Stomach (tissue), 9 donors: ENCODE data around the gene PIP4K2A. TPM values are rescaled to one million over a fixed set of nuclear protein-coding genes. Genes with fewer than 3 reads are reported as not detected.
"Not testable (repeated sequence)": the region's sequence is repeated elsewhere in the genome, so short reads cannot be mapped to it uniquely, and the experiment has no call there.

ENCODE experiments used
- DNase-seq, 2 donors: peaks; one replicate each; pipeline versions ENCODE4 v3.0.0 to v3.0.0-alpha.2; 2013 to 2019
- H3K27ac ChIP-seq, 5 donors: fragments of 200-600 bp in 4 of 5; sonication (generic) in 4 of 5; one replicate each; pipeline ENCODE4 v1.5.1; 2013 to 2019; ENCODE audit warnings: mild to moderate bottlenecking in 1 of 5, moderate library complexity in 1 of 5
- H3K27me3 ChIP-seq, 3 donors: fragments of 200-600 bp; sonication (generic); one replicate each; pipeline ENCODE4 v1.5.1; 2017 to 2019; ENCODE audit warnings: mixed run types in 1 of 3
- H3K36me3 ChIP-seq, 4 donors: fragments of 200-600 bp; sonication (generic); 1 replicate in 3 of 4; 2 replicates in 1 of 4; pipeline ENCODE4 v1.5.1; 2016 to 2019
- H3K4me1 ChIP-seq, 4 donors: fragments of 200-600 bp; sonication (generic); one replicate each; pipeline ENCODE4 v1.5.1; 2016 to 2019
- H3K4me3 ChIP-seq, 4 donors: fragments of 200-600 bp; sonication (generic) in 3 of 4; one replicate each; pipeline ENCODE4 v1.5.1; 2016 to 2019; ENCODE audit warnings: mild to moderate bottlenecking in 1 of 4
- H3K9me3 ChIP-seq, 4 donors: fragments of 200-600 bp; sonication (generic); one replicate each; pipeline ENCODE4 v1.5.1; 2016 to 2019
- EP300 ChIP-seq: sonication (generic); formaldehyde crosslinking; IDR thresholded peaks from one replicate; pipeline ENCODE4 v1.6.1; 2017; ENCODE audit warnings: antibody characterized with exemption
- POLR2A ChIP-seq, 4 donors: fragments of 450-650 bp; IDR thresholded peaks; one replicate each; pipeline ENCODE4 v1.6.1; 2016; ENCODE audit warnings: antibody characterized with exemption in 4 of 4, control low read depth in 2 of 4, mild to moderate bottlenecking in 1 of 4, moderate library complexity in 1 of 4
- POLR2AphosphoS5 ChIP-seq, 3 donors: sonication (generic); formaldehyde crosslinking; IDR thresholded peaks; one replicate each; pipeline ENCODE4 v1.6.1; 2016; ENCODE audit warnings: antibody characterized with exemption in 3 of 3
- whole genome bisulfite sequencing, 5 donors: extraction: QIAGEN DNeasy Blood & Tissue Kit in 3 of 5; methylation state at CpG; one replicate each; pipeline versions ENCODE4 v1.1.5 to v1.1.7; 2013 to 2018; 5-methylcytosine and 5-hydroxymethylcytosine counted together
- intact Hi-C: fragments of 100-400 bp; cut with DNase I; formaldehyde crosslinking; loops from one replicate; pipeline ENCODE4 v1.15.1; 2023; ENCODE audit warnings: low total_unique reads
- polyA plus RNA-seq, 3 donors: library from polyadenylated mRNA; stranded (reverse); fragments of 200-250 nt; gene quantifications; one replicate each; pipeline ENCODE4 v1.2.3, GENCODE V29; 2013
- total RNA-seq, 5 donors: library from RNA; depleted of rRNA; stranded (reverse); fragments of >200 nt; gene quantifications; one replicate each; pipeline versions ENCODE4 v1.1.0 to v1.2.3, GENCODE V29; 2014 to 2016
- TF ChIP-seq, protein P1 (sequence below), 7 experiments: fragments of 450-650 bp in 4 of 7; fragments of 200-600 bp in 3 of 7; sonication (generic) in 3 of 7; IDR thresholded peaks; one replicate each; pipeline ENCODE4 v1.5.1; 2016 to 2019; ENCODE audit warnings: antibody characterized with exemption in 7 of 7, control low read depth in 2 of 7, mild to moderate bottlenecking in 1 of 7
- donor health status: healthy with polysubstance abuse.
- donor health status: Bipolar disorder and iron deficiency.
- donor health status: healthy.

Gene PIP4K2A
- total and polyA plus RNA-seq, 8 donors = 6.7 to 61.3 (median 13.6) TPM

DNA sequence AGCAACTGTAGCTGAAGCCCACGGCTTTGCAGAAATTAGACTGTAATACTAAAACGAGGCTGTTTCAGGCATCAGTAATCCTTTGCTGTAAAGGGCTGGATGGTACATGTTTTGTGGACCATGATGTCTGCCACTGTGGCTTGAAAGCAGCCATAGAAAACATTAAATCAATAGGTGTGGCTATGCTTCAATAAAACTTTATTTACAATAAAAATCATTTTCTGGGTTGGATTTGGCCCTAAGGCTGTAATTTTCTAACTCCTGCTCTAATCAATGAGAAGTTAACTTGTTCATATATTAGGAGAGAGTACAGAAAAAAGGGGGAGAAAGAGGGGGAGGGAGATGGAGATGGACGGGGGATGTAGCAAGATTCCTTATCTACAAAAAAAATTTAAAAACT is 183.4 kb downstream of the PIP4K2A start:
- H3K4me1 ChIP-seq = no peaks in the 10 kb centered on the region
- no peaks in the 10 kb centered on the region for H3K27me3 ChIP-seq
- H3K4me3 ChIP-seq = no peak overlapping the region
- TF ChIP-seq POLR2AphosphoS5 (IDR thresholded peaks at IDR 0.05) = no peak
- TF ChIP-seq, protein P1, sequence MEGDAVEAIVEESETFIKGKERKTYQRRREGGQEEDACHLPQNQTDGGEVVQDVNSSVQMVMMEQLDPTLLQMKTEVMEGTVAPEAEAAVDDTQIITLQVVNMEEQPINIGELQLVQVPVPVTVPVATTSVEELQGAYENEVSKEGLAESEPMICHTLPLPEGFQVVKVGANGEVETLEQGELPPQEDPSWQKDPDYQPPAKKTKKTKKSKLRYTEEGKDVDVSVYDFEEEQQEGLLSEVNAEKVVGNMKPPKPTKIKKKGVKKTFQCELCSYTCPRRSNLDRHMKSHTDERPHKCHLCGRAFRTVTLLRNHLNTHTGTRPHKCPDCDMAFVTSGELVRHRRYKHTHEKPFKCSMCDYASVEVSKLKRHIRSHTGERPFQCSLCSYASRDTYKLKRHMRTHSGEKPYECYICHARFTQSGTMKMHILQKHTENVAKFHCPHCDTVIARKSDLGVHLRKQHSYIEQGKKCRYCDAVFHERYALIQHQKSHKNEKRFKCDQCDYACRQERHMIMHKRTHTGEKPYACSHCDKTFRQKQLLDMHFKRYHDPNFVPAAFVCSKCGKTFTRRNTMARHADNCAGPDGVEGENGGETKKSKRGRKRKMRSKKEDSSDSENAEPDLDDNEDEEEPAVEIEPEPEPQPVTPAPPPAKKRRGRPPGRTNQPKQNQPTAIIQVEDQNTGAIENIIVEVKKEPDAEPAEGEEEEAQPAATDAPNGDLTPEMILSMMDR (IDR thresholded peaks at IDR 0.05) = no peak
- no peak for TF ChIP-seq POLR2A (IDR thresholded peaks at IDR 0.05)
- TF ChIP-seq EP300 = no peak
- no peak for DNase-seq
- intact Hi-C loops = no loop called here
- H3K27ac ChIP-seq = no peak overlapping the region
- peaks cover 0 to 2% (median under 1%) of the 10 kb centered on the region in 4 donors for H3K36me3 ChIP-seq
- peaks cover 0 to 38% (median 18%) of the 10 kb centered on the region in 4 donors for H3K9me3 ChIP-seq
- WGBS, 5 donors = 85 to 92% (median 88%) methylated on average over 3 of the region's 3 CpGs

DNA sequence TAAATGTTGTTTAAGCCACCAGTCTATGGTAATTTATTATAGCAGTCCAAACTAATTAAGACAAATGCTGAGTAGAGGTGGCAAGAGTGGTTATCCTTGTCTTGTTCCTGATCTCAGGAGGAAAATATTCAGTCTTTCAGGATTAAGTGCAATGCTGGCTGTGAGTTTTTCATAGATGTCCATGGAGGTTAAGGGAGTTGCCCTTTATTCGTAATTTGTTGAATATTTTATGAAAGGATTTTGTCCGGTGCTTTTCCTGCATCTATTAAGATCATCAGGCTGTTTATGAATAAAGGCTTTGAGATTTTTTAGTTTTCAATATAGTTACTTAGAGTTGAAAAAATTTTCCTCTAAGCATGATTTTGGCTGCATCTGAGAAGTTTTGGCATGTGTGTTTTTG is 186.9 kb downstream of the PIP4K2A start:
- intact Hi-C loops = no loop called here
- no peaks in the 10 kb centered on the region for H3K27me3 ChIP-seq
- H3K9me3 ChIP-seq = peaks cover 0 to 70% (median 36%) of the 10 kb centered on the region in 4 donors
- no peak overlapping the region for H3K4me3 ChIP-seq
- TF ChIP-seq POLR2A (IDR thresholded peaks at IDR 0.05) (no peak), POLR2AphosphoS5 (IDR thresholded peaks at IDR 0.05) (no peak), EP300 (no peak)
- TF ChIP-seq, protein P1 (IDR thresholded peaks at IDR 0.05) = no peak
- WGBS, 5 donors = 82 to 94% (median 90%) methylated on average over 2 of the region's 2 CpGs
- no peaks in the 10 kb centered on the region for H3K4me1 ChIP-seq
- H3K36me3 ChIP-seq = no peaks in the 10 kb centered on the region
- no peak overlapping the region for H3K27ac ChIP-seq
- DNase-seq = no peak

DNA sequence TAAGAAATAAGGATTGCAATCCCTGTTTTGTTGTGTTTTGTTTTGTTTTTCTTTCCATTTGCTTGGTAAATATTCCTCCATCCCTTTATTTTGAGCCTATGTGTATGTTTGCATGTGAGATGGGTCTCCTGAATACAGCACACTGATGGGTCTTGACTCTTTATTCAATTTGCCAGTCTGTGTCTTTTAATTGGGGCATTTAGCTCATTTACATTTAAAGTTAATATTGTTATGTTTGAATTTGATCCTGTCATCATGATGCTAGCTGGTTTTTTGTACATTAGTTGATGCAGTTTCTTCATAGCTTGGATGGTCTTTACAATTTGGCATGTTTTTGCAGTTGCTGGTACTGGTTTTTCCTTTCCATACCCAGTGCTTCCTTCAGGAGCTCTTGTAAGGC is 190.0 kb downstream of the PIP4K2A start:
- H3K27me3 ChIP-seq, H3K4me3 ChIP-seq, DNase-seq, H3K36me3 ChIP-seq, H3K27ac ChIP-seq, intact Hi-C loops, H3K4me1 ChIP-seq: not testable (repeated sequence)
- peaks cover 7 to 69% (median 38%) of the 10 kb centered on the region in 4 donors for H3K9me3 ChIP-seq

DNA sequence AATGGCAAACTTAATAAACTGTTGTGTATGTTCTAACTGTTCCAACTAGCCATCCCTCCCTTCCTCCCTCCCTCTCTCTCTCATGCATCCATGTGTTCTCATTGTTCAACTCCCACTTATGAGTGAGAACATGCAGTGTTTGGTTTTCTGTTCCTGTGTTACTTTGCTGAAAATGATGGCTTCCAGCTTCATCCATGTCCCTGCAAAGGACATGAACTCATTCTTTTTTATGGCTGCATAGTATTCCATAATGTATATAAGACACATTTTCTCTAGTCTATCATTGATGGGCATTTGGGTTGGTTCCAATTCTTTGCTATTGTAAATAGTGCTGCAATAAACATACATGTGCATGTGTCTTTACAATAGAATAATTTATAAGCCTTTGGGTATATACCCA is 193.7 kb downstream of the PIP4K2A start:
- H3K9me3 ChIP-seq = peaks cover 7 to 43% (median 25%) of the 10 kb centered on the region in 4 donors
- DNase-seq, H3K4me3 ChIP-seq: not testable (repeated sequence)

DNA sequence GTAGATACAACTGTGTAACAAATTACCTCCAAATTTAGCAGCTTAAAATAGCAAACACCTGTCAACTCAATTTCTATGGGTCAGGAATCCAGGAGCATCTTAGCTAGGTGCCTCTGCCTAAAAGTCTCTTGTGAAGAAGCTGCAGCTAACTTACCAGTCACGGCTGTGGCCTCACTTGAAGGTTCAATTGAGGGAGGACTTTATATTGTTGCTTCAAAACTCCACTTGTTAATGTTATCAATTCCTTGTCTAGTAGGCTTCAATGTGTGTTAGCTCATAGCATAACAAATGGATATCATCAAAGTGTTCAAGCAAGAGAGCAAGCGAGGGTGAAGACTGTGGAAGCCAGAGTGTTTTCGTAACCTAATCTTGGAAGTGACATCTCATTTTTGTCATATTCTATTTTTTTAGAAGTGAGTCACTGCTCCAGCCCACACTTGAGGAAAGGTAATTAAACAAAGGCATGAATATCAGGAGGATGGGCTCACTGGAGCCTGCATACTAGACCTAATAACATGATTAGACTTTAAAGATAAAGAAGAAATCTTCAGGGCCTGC is 196.1 kb downstream of the PIP4K2A start:
- H3K27ac ChIP-seq = no peak overlapping the region
- DNase-seq = no peak
- H3K36me3 ChIP-seq = no peaks in the 10 kb centered on the region
- TF ChIP-seq POLR2AphosphoS5 (IDR thresholded peaks at IDR 0.05) (no peak), POLR2A (IDR thresholded peaks at IDR 0.05) (no peak), EP300 (no peak)
- TF ChIP-seq, protein P1 (IDR thresholded peaks at IDR 0.05) = no peak
- intact Hi-C loops = no loop called here
- H3K27me3 ChIP-seq = peaks cover 0 to 13% (median 0%) of the 10 kb centered on the region in 3 donors
- H3K9me3 ChIP-seq = peaks cover 7 to 19% (median 13%) of the 10 kb centered on the region in 4 donors
- H3K4me3 ChIP-seq = no peak overlapping the region
- peaks cover 0 to 7% (median 3%) of the 10 kb centered on the region in 4 donors for H3K4me1 ChIP-seq
- 70 to 77% (median 72%) methylated on average over 3 of the region's 3 CpGs for WGBS, 5 donors

More for the DNA sequence above, 193.7 kb downstream of the PIP4K2A start:
- H3K36me3 ChIP-seq, H3K27ac ChIP-seq, intact Hi-C loops, H3K27me3 ChIP-seq, H3K4me1 ChIP-seq: not testable (repeated sequence)
